ENCODE measurements around the gene ABHD2.

GRCh38 chr15:89187301-89187985 lies 99.2 kb downstream of the ABHD2 start:
- no peak for TF ChIP-seq CTCF (conservative IDR thresholded peaks at IDR 0.05; ENCODE audit: low read depth in 2 of 2)
- no peak for TF ChIP-seq POLR2AphosphoS5 (IDR thresholded peaks at IDR 0.05; ENCODE audit: low read depth)
- no peak for TF ChIP-seq EZH2phosphoT487 (IDR thresholded peaks at IDR 0.05; ENCODE audit: unreplicated experiment)
- no peak for TF ChIP-seq EZH2 (IDR thresholded peaks at IDR 0.05; ENCODE audit: low read depth, unreplicated experiment)
- TF ChIP-seq ZNF114 (CRISPR knock-in tag; IDR thresholded peaks at IDR 0.05), result no peak
- TF ChIP-seq ETS1 (IDR thresholded peaks at IDR 0.05), result no peak

Data from GM23338 (cell line).